ENCODE results near the gene AGFG2.

The AGFG2 gene

GRCh38 chr7:100572281-100572948 lies 33.4 kb downstream of the AGFG2 start:
- no peak for DNase-seq (ENCODE audit: low spot score)

GRCh38 chr7:100572949-100573675 lies 34.1 kb downstream of the AGFG2 start:
- DNase-seq (ENCODE audit: low spot score), result no peak

GRCh38 chr7:100573691-100574361 lies 34.8 kb downstream of the AGFG2 start, which contains the start of gene SAP25:
Gene SAP25, minus strand, starts transcription at chr7:100573900. Its CDS starts 158 bp downstream, at chr7:100573742.
- no peak for DNase-seq (ENCODE audit: low spot score)

GRCh38 chr7:100574362-100575205 lies 35.6 kb downstream of the AGFG2 start:
- no peak for DNase-seq (ENCODE audit: low spot score)

GRCh38 chr7:100575206-100575631 lies 36.2 kb downstream of the AGFG2 start:
- DNase-seq (ENCODE audit: low spot score), result peak; percentile 36

- DNase-seq (ENCODE audit: low spot score), result no peak
Observed at GRCh38 chr7:100575746-100576383, 36.9 kb downstream of the AGFG2 start.

GRCh38 chr7:100576384-100576993 lies 37.5 kb downstream of the AGFG2 start:
- DNase-seq (ENCODE audit: low spot score), result no peak

GRCh38 chr7:100577103-100577502 lies 38.1 kb downstream of the AGFG2 start:
- no peak for DNase-seq (ENCODE audit: low spot score)

- DNase-seq (ENCODE audit: low spot score), result no peak
Observed at GRCh38 chr7:100577507-100577906, 38.5 kb downstream of the AGFG2 start.

- no peak for DNase-seq (ENCODE audit: low spot score)
Observed at GRCh38 chr7:100578246-100579183, 39.5 kb downstream of the AGFG2 start.

GRCh38 chr7:100580466-100581283 lies 41.7 kb downstream of the AGFG2 start:
- no peak for DNase-seq (ENCODE audit: low spot score)

GRCh38 chr7:100582041-100582579 lies 43.1 kb downstream of the AGFG2 start:
- no peak for DNase-seq (ENCODE audit: low spot score)

GRCh38 chr7:100582650-100583049 lies 43.6 kb downstream of the AGFG2 start:
- DNase-seq (ENCODE audit: low spot score), result no peak

GRCh38 chr7:100583132-100584053 lies 44.4 kb downstream of the AGFG2 start:
- no peak for DNase-seq (ENCODE audit: low spot score)

- DNase-seq (ENCODE audit: low spot score), result no peak
Observed at GRCh38 chr7:100584054-100584682, 45.2 kb downstream of the AGFG2 start.

- peak; percentile 44 for DNase-seq (ENCODE audit: low spot score)
Observed at GRCh38 chr7:100584683-100585510, 45.9 kb downstream of the AGFG2 start.

Measured in cerebellar cortex (tissue), 1 donor.